HG02970 (cell line): ENCODE measurements around the gene KIFBP.

Experiments used
- ATAC-seq: cut with Tn5 transposase; IDR thresholded peaks from one replicate; pipeline ENCODE4 v1.9.1; 2021; ENCODE audit warnings: mild to moderate bottlenecking, moderate library complexity, moderate number of reproducible peaks; ENCODE audit not compliant: unreplicated experiment, low FRiP score

The KIFBP gene

GRCh38 chr10:69047111-69047832 lies 58.7 kb downstream of the KIFBP start:
- no peak for ATAC-seq

GRCh38 chr10:69048103-69048502 lies 59.5 kb downstream of the KIFBP start:
- ATAC-seq, result no peak

- no peak for ATAC-seq
Measured at GRCh38 chr10:69049566-69049961, 61.0 kb downstream of the KIFBP start.

GRCh38 chr10:69051303-69051702 lies 62.7 kb downstream of the KIFBP start:
- no peak for ATAC-seq

GRCh38 chr10:69051710-69052487 lies 63.3 kb downstream of the KIFBP start:
- no peak for ATAC-seq

- no peak for ATAC-seq
Measured at GRCh38 chr10:69052736-69053135, 64.1 kb downstream of the KIFBP start.

GRCh38 chr10:69055241-69055640 lies 66.6 kb downstream of the KIFBP start:
- ATAC-seq, result no peak

- no peak for ATAC-seq
Measured at GRCh38 chr10:69056129-69056528, 67.5 kb downstream of the KIFBP start.

- no peak for ATAC-seq
Measured at GRCh38 chr10:69056536-69057260, 68.1 kb downstream of the KIFBP start.

- no peak for ATAC-seq
Measured at GRCh38 chr10:69057261-69057950, 68.8 kb downstream of the KIFBP start.

- no peak for ATAC-seq
Measured at GRCh38 chr10:69057951-69058297, 69.3 kb downstream of the KIFBP start.

GRCh38 chr10:69060127-69060798 lies 71.7 kb downstream of the KIFBP start:
- ATAC-seq, result no peak

- no peak for ATAC-seq
Measured at GRCh38 chr10:69061305-69062161, 72.9 kb downstream of the KIFBP start.

- no peak for ATAC-seq
Measured at GRCh38 chr10:69062901-69063300, 74.3 kb downstream of the KIFBP start.

GRCh38 chr10:69064762-69065328 lies 76.2 kb downstream of the KIFBP start:
- no peak for ATAC-seq

GRCh38 chr10:69065406-69066361 lies 77.1 kb downstream of the KIFBP start:
- ATAC-seq, result peak; percentile 46
